CD14-positive monocyte (primary cell): ENCODE data around the gene BMERB1. TPM values are rescaled to one million over a fixed set of nuclear protein-coding genes. Genes with fewer than 3 reads are reported as not detected.
A peak's percentile ranks its signal among the peaks of the same experiment; 100 is the strongest.

ENCODE experiments used
- DNase-seq, 3 donors: peaks; one replicate each; pipeline ENCODE4 v3.0.0-alpha.2; 2011 to 2022
- H2AFZ ChIP-seq: 2 replicates; pipeline ENCODE4 v1.6.0; 2012; ENCODE audit warnings: mild to moderate bottlenecking, low read depth, low read length, inconsistent platforms; ENCODE audit not compliant: insufficient read depth, poor library complexity, severe bottlenecking
- H3K27ac ChIP-seq, 2 donors: 1 replicate in 1 of 2; 2 replicates in 1 of 2; pipeline ENCODE4 v1.5.1; 2012 to 2013; ENCODE audit warnings: low read length in 2 of 2, control low read depth in 1 of 2, inconsistent platforms in 1 of 2, low read depth in 1 of 2, mild to moderate bottlenecking in 1 of 2
- H3K27me3 ChIP-seq, 2 donors: one replicate each; pipeline versions ENCODE4 v1.6.0 to v1.6.1; 2011 to 2013; ENCODE audit warnings: low read length in 2 of 2; ENCODE audit not compliant: control insufficient read depth in 2 of 2, insufficient read depth in 2 of 2
- H3K36me3 ChIP-seq, 2 donors: replicated peaks in 1 of 2; 1 replicate in 1 of 2; 2 replicates in 1 of 2; pipeline versions ENCODE4 v1.5.1 to v1.6.1; 2012 to 2013; ENCODE audit warnings: low read length in 2 of 2, control low read depth in 1 of 2, inconsistent platforms in 1 of 2, mild to moderate bottlenecking in 1 of 2; ENCODE audit not compliant: insufficient read depth in 2 of 2, control insufficient read depth in 1 of 2
- H3K4me1 ChIP-seq, 2 donors: 1 replicate in 1 of 2; 2 replicates in 1 of 2; pipeline versions ENCODE4 v1.5.1 to v1.6.1; 2012 to 2013; ENCODE audit warnings: low read length in 2 of 2, control low read depth in 1 of 2, inconsistent platforms in 1 of 2, mild to moderate bottlenecking in 1 of 2, moderate library complexity in 1 of 2; ENCODE audit not compliant: insufficient read depth in 2 of 2, control insufficient read depth in 1 of 2
- H3K4me2 ChIP-seq: replicated peaks from 2 replicates; pipeline ENCODE3; 2012; ENCODE audit warnings: low read length, moderate library complexity, mild to moderate bottlenecking; ENCODE audit not compliant: poor library complexity, severe bottlenecking; ENCODE audit errors: extremely low read depth
- H3K4me3 ChIP-seq, 3 experiments: fragments of 200-600 bp in 1 of 3; sonication (generic) in 1 of 3; replicated peaks in 1 of 3; 1 replicate in 2 of 3; 2 replicates in 1 of 3; pipeline ENCODE4 v1.5.1; 2011 to 2013; ENCODE audit warnings: low read length in 3 of 3, mild to moderate bottlenecking in 3 of 3, control low read depth in 2 of 3, low read depth in 2 of 3, inconsistent platforms in 1 of 3, moderate library complexity in 1 of 3
- H3K79me2 ChIP-seq: 2 replicates; pipeline ENCODE4 v1.6.0; 2012; ENCODE audit warnings: mild to moderate bottlenecking, control low read depth, inconsistent platforms, low read length, moderate library complexity; ENCODE audit not compliant: insufficient read depth
- H3K9ac ChIP-seq: 2 replicates; pipeline ENCODE4 v1.6.0; 2017; ENCODE audit warnings: low read length, mild to moderate bottlenecking; ENCODE audit not compliant: insufficient read depth, poor library complexity, severe bottlenecking
- H3K9me3 ChIP-seq, 2 donors: replicated peaks in 1 of 2; 1 replicate in 1 of 2; 2 replicates in 1 of 2; pipeline versions ENCODE4 v1.5.1 to v1.6.1; 2012 to 2013; ENCODE audit warnings: low read length in 2 of 2, control low read depth in 1 of 2; ENCODE audit not compliant: control insufficient read depth in 1 of 2, insufficient read depth in 1 of 2
- H4K20me1 ChIP-seq: 2 replicates; pipeline ENCODE4 v1.6.0; 2012; ENCODE audit warnings: mild to moderate bottlenecking, low read length, control low read depth, moderate library complexity; ENCODE audit not compliant: insufficient read depth
- H3K27ac Mint-ChIP-seq, 7 donors: one replicate each; pipeline ENCODE4 v1.8.0; 2020; ENCODE audit warnings: mild to moderate bottlenecking in 7 of 7, mixed read lengths in 7 of 7, moderate library complexity in 6 of 7, inconsistent platforms in 2 of 7
- H3K27me3 Mint-ChIP-seq, 3 donors: one replicate each; pipeline ENCODE4 v1.8.0; 2021 to 2022; ENCODE audit warnings: low read depth in 3 of 3, mild to moderate bottlenecking in 3 of 3, mixed read lengths in 3 of 3, moderate library complexity in 3 of 3, inconsistent platforms in 1 of 3
- H3K36me3 Mint-ChIP-seq, 2 donors: one replicate each; pipeline ENCODE4 v1.8.0; 2020; ENCODE audit warnings: mixed read lengths in 2 of 2, inconsistent platforms in 1 of 2, mild to moderate bottlenecking in 1 of 2
- H3K4me1 Mint-ChIP-seq: one replicate; pipeline ENCODE4 v1.8.0; 2020; ENCODE audit warnings: mild to moderate bottlenecking, mixed read lengths
- H3K4me3 Mint-ChIP-seq, 2 donors: one replicate each; pipeline ENCODE4 v1.8.0; 2020; ENCODE audit warnings: mild to moderate bottlenecking in 2 of 2, mixed read lengths in 2 of 2, moderate library complexity in 1 of 2
- H3K9me3 Mint-ChIP-seq, 7 donors: one replicate each; pipeline ENCODE4 v1.8.0; 2020 to 2022; ENCODE audit warnings: mixed read lengths in 7 of 7, mild to moderate bottlenecking in 6 of 7, moderate library complexity in 6 of 7, inconsistent platforms in 2 of 7
- CTCF ChIP-seq: fragments of 200-600 bp; IDR thresholded peaks from one replicate; pipeline ENCODE4 v1.8.0; 2022; ENCODE audit warnings: antibody characterized with exemption, mild to moderate bottlenecking
- WGBS: methylation state at CpG from one replicate; pipeline ENCODE4 v1.1.5; 2013; ENCODE audit warnings: missing lambda C conversion rate; ENCODE audit not compliant: insufficient coverage; 5-methylcytosine and 5-hydroxymethylcytosine counted together
- intact Hi-C, 2 donors: fragments of 100-400 bp; cut with micrococcal nuclease; formaldehyde crosslinking; loops; one replicate each; pipeline versions ENCODE4 v1.15.0 to v1.15.1; 2023
- polyA plus RNA-seq, 3 donors: library from polyadenylated mRNA; depleted of rRNA in 1 of 3; unstranded in 2 of 3; stranded (reverse) in 1 of 3; fragments of 300-500 nt in 2 of 3; fragments of >200 nt in 1 of 3; fragmentation: Illumina TruSeq in 2 of 3; gene quantifications; 1 replicate in 2 of 3; 2 replicates in 1 of 3; pipeline ENCODE4 v1.2.3, GENCODE V29; 2012 to 2021

The BMERB1 gene
- polyA plus RNA-seq, 3 donors: 0.11 to 0.28 (median 0.11) TPM

DNA sequence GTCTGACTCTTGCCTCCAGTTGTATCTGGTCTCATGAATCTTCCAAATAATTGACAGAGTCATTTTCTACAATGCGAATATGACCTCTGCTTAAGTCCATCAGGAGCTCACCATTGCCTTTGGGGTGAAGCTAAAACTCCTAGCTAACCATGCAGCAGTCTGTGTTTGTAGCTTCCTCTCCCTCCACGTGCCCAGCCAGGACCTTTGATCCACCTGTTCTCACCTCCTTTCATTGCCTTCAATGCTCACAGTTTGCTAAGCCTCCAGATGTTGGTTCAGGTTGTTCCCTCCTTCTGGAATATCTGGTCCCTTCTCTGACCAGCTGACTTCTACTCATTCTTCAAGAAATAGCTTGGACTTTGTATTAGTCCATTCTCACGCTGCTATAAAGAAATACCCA is 23.0 kb downstream of the BMERB1 start:
- Histone ChIP-seq H2AFZ (no peak overlapping the region), H3K27me3 (no peaks in the 10 kb centered on the region), H3K4me1 (no peaks in the 10 kb centered on the region), H3K9me3 (no peaks in the 10 kb centered on the region), H4K20me1 (no peaks in the 10 kb centered on the region), H3K4me3 (no peak overlapping the region), H3K36me3 (no peaks in the 10 kb centered on the region), H3K4me2 (no peak overlapping the region), H3K27ac (no peak overlapping the region), H3K9ac (no peak overlapping the region), H3K79me2 (no peaks in the 10 kb centered on the region)
- TF ChIP-seq CTCF: no peak
- Mint-ChIP-seq H3K9me3 (peaks cover 0 to 2% (median 0%) of the 10 kb centered on the region in 7 donors), H3K27me3 (peaks cover 6 to 12% (median 9%) of the 10 kb centered on the region in 3 donors), H3K36me3 (no peaks in the 10 kb centered on the region), H3K4me3 (no peak overlapping the region), H3K27ac (peak overlapping the region in 2 of 7 donors; percentile 25 to 27), H3K4me1 (no peaks in the 10 kb centered on the region)
- 86% methylated on average over 2 of the region's 3 CpGs for WGBS
- no peak for DNase-seq
- intact Hi-C loops: no loop called here

- H3K27ac ChIP-seq: no peak overlapping the region
- no peaks in the 10 kb centered on the region for H3K27me3 ChIP-seq
- H3K4me1 ChIP-seq: no peaks in the 10 kb centered on the region
- no peak overlapping the region for H2AFZ ChIP-seq
- intact Hi-C loops: no loop called here
- no peaks in the 10 kb centered on the region for H3K79me2 ChIP-seq
- H3K36me3 ChIP-seq: no peaks in the 10 kb centered on the region
- WGBS: 80% methylated on average over 1 of the region's 4 CpGs
- no peak for TF ChIP-seq CTCF
- H3K9ac ChIP-seq: no peak overlapping the region
- Mint-ChIP-seq H3K27ac (no peak overlapping the region), H3K4me1 (no peaks in the 10 kb centered on the region), H3K4me3 (no peak overlapping the region), H3K36me3 (no peaks in the 10 kb centered on the region), H3K9me3 (peaks cover 0 to 2% (median 0%) of the 10 kb centered on the region in 7 donors), H3K27me3 (peaks cover 6 to 12% (median 6%) of the 10 kb centered on the region in 3 donors)
- no peak overlapping the region for H3K4me3 ChIP-seq
- H3K4me2 ChIP-seq: no peak overlapping the region
- no peak for DNase-seq
- no peaks in the 10 kb centered on the region for H3K9me3 ChIP-seq
- no peaks in the 10 kb centered on the region for H4K20me1 ChIP-seq
Measured at GRCh38 chr16:15457958-15458357, 23.6 kb downstream of the BMERB1 start.
